ENCODE results near the gene EPN1. TPM values are rescaled to one million over a fixed set of nuclear protein-coding genes. Genes with fewer than 3 reads are reported as not detected.

Gene EPN1
- total and polyA plus RNA-seq, 9 of the 15 experiments (the other 6 are each of a cell fraction or from before 2014, with no cell fraction given) = 0.08 to 138 (median 12.7) TPM

- no peak overlapping the region for H3K4me2 ChIP-seq (ENCODE audit: insufficient read depth, low read length)
- BruUV-seq (replicated peaks) = no TSS peak
- H2AFZ ChIP-seq (ENCODE audit: low read depth, low read length) = no peak overlapping the region
- 5% methylated on average over 6 of the region's 6 CpGs for WGBS (ENCODE audit: insufficient coverage, low coverage, missing lambda C conversion rate)
- CTCF ChIA-PET (ENCODE audit: low intra/inter-chr PET ratio) = no interaction called here
- H3K4me1 ChIP-seq (replicated peaks in 1 of 2; ENCODE audit: control insufficient read depth in 2 of 2, insufficient read depth in 2 of 2, low read length in 2 of 2) = no peaks in the 10 kb centered on the region
- no peaks in the 10 kb centered on the region for H3K9me1 ChIP-seq (ENCODE audit: control insufficient read depth, insufficient read depth, low read length)
- H3K9ac ChIP-seq (ENCODE audit: insufficient read depth in 1 of 2, low read depth in 2 of 2, low read length in 2 of 2) = no peak overlapping the region
- in situ Hi-C loops (cut with MboI) (no loop called here), intact Hi-C loops (cut with micrococcal nuclease) (no loop called here)
- H3K9me3 ChIP-seq (replicated peaks; ENCODE audit: control insufficient read depth, insufficient read depth, low read depth, low read length) = no peaks in the 10 kb centered on the region
- H3K27me3 ChIP-seq (ENCODE audit: control insufficient read depth in 2 of 2, insufficient read depth in 2 of 2, low read length in 2 of 2) = peaks cover 26% of the 10 kb centered on the region in 2 experiments
- no peak for FAIRE-seq
- H3K79me2 ChIP-seq (ENCODE audit: control insufficient read depth, insufficient read depth, low read length) = no peaks in the 10 kb centered on the region
- no peaks in the 10 kb centered on the region for H3K36me3 ChIP-seq (ENCODE audit: control insufficient read depth, insufficient read depth, low read length)
- H3K4me3 ChIP-seq = no peak overlapping the region
- H3K27ac ChIP-seq (ENCODE audit: extremely low read depth, low read depth, low read length) = no peak overlapping the region
- H4K20me1 ChIP-seq (replicated peaks; ENCODE audit: control insufficient read depth, insufficient read depth, low read length) = no peaks in the 10 kb centered on the region
- POLR2A ChIA-PET = no interaction called here
- no peak for TF ChIP-seq ZNF655 (CRISPR knock-in tag; IDR thresholded peaks at IDR 0.05)
- no peak for TF ChIP-seq GABPB1 (CRISPR knock-in tag; IDR thresholded peaks at IDR 0.05)
- no peak for TF ChIP-seq RBBP5 (IDR thresholded peaks at IDR 0.05; ENCODE audit: borderline replicate concordance, insufficient read depth, low read length, poor library complexity, severe bottlenecking)
- no peak for TF ChIP-seq KAT2B (IDR thresholded peaks at IDR 0.05; ENCODE audit: low read depth, low read length)
- no peak for TF ChIP-seq ZBTB2 (IDR thresholded peaks at IDR 0.05)
- TF ChIP-seq IRF2 (CRISPR knock-in tag; IDR thresholded peaks at IDR 0.05) = no peak
- TF ChIP-seq ZNF584 (CRISPR knock-in tag; IDR thresholded peaks at IDR 0.05; ENCODE audit: low read depth) = no peak
- no peak for TF ChIP-seq FOXP4 (CRISPR knock-in tag; IDR thresholded peaks at IDR 0.05; ENCODE audit: borderline replicate concordance)
- TF ChIP-seq ZNF830 (CRISPR knock-in tag; IDR thresholded peaks at IDR 0.05) = no peak
- no peak for TF ChIP-seq JUND (IDR thresholded peaks at IDR 0.05; ENCODE audit: borderline replicate concordance, low read depth, low read length)
- TF ChIP-seq JUND (tag; IDR thresholded peaks at IDR 0.05; ENCODE audit: borderline replicate concordance, low read depth, low read length) = no peak
- no peak for TF ChIP-seq ETV5 (CRISPR knock-in tag; IDR thresholded peaks at IDR 0.05; ENCODE audit: low read depth)
- TF ChIP-seq TGIF2 (CRISPR knock-in tag; IDR thresholded peaks at IDR 0.05) = no peak
- DNase-seq (ENCODE audit: extremely low read depth in 1 of 4, low spot score in 3 of 4) = no peak
- no peak for ATAC-seq
Observed at GRCh38 chr19:55750715-55751114, 75.7 kb downstream of the EPN1 start.
